Effector memory CD8-positive, alpha-beta T cell (primary cell): ENCODE measurements around the gene ZNF668.
A peak's percentile ranks its signal among the peaks of the same experiment; 100 is the strongest.

Source experiments
- ATAC-seq: fragments of 150-1000 bp; cut with Tn5 transposase; replicated peaks from 2 replicates; pipeline ENCODE4 v1.10.0; 2021; ENCODE audit warnings: mild to moderate bottlenecking, moderate library complexity
- DNase-seq, 3 experiments: peaks; one replicate each; pipeline ENCODE4 v3.0.0; 2021
- H3K27ac Mint-ChIP-seq, 2 donors: one replicate each; pipeline ENCODE4 v1.8.0; 2022; ENCODE audit warnings: mild to moderate bottlenecking in 2 of 2, mixed read lengths in 2 of 2, moderate library complexity in 2 of 2
- H3K27me3 Mint-ChIP-seq, 2 donors: one replicate each; pipeline ENCODE4 v1.8.0; 2022; ENCODE audit warnings: mixed read lengths in 2 of 2
- H3K36me3 Mint-ChIP-seq: one replicate; pipeline ENCODE4 v1.8.0; 2022; ENCODE audit warnings: mild to moderate bottlenecking, moderate library complexity, mixed read lengths; ENCODE audit not compliant: insufficient read depth
- H3K4me1 Mint-ChIP-seq, 2 donors: one replicate each; pipeline ENCODE4 v1.8.0; 2022; ENCODE audit warnings: low read depth in 2 of 2, mixed read lengths in 2 of 2
- H3K4me3 Mint-ChIP-seq, 2 donors: one replicate each; pipeline ENCODE4 v1.8.0; 2022; ENCODE audit warnings: mild to moderate bottlenecking in 2 of 2, mixed read lengths in 2 of 2, moderate library complexity in 2 of 2
- H3K9me3 Mint-ChIP-seq, 2 donors: one replicate each; pipeline ENCODE4 v1.8.0; 2022; ENCODE audit warnings: mixed read lengths in 2 of 2

ZNF668 gene

DNA sequence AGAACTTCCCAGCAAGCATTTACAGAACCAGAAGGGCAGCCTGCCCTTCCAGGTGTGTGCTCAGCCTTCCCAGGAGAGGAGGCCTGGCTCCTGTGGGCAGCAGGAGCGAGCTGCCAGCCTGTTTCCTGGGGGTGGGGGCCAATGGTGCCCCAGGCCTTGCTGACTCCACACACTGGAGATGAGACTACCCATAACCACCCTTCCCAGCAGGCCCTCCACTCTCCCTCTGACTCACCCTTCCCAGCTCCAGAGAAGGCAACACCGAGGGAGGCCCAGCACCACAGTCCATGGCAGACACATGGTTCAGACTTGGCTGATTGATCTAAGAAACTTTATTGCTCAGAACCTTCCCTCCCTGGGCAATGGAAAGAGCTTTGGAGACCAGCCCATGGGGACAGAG is 16.5 kb upstream of the ZNF668 start:
- no peak overlapping the region for H3K27ac Mint-ChIP-seq
- no peaks in the 10 kb centered on the region for H3K27me3 Mint-ChIP-seq
- H3K9me3 Mint-ChIP-seq, result no peaks in the 10 kb centered on the region
- ATAC-seq (no peak), DNase-seq (no peak)
- peaks cover 15 to 25% of the 10 kb centered on the region in 2 donors for H3K4me1 Mint-ChIP-seq
- peaks cover 39% of the 10 kb centered on the region for H3K36me3 Mint-ChIP-seq
- no peak overlapping the region for H3K4me3 Mint-ChIP-seq

DNA sequence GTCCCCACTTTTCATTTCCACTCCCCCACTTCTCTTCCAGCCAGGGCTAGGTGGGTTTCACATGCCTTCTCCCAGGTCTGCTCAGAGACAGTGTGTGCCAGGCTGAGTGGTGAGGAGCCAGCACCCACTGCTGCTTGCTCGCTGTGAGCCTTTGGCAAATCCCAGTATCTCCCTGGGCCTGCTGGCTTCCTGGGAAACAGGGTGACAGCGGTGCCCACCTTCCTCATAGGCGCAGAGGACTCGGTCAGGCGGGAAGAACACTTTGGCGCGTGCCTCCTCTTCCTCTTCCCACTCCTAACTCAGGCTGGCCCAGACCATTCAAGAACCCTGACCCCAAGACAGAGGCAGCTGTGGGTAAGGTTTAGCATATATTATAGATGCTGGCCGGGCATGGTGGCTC is 15.2 kb upstream of the ZNF668 start:
- H3K27me3 Mint-ChIP-seq, result no peaks in the 10 kb centered on the region
- H3K4me3 Mint-ChIP-seq, result no peak overlapping the region
- H3K27ac Mint-ChIP-seq, result peak overlapping the region in 1 of 2 donors; percentile 32
- DNase-seq (no peak), ATAC-seq (no peak)
- H3K36me3 Mint-ChIP-seq, result peaks cover 25% of the 10 kb centered on the region
- peaks cover 14 to 20% of the 10 kb centered on the region in 2 donors for H3K4me1 Mint-ChIP-seq
- no peaks in the 10 kb centered on the region for H3K9me3 Mint-ChIP-seq

DNA sequence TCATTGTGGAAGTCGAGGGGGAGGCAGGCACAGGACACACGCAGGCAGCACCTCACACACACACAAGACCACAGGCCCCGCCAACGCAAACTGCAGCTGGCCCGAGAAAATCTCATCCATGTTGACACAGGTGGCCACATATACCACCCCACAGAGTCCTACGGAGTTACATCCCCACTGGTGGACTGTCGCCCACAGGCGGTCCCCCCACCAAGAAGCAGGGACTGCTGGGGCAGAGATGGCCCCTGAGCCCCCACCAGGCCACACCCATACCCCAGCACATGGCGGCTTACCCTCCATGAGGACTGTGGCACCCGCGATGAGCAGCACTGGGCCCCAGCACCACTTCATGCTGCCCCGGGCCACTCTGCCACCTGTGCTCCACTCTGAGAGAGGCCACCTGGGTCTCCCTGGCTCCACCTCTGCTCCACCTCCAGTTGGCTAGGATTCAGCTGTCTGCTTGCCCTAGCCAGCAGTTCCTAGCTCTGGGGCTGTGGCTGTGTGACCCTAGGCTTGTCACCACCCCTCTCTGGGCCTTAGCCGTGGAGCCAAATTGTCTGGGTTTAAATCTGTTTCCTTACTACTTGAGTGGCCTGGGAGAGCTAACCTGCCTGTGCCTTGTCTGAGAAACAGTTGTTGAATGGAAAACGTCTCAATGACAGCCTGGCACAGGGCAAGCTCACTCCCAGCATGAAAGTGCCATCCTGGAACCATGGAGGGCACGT is 14.6 kb upstream of the ZNF668 start, which contains the start of gene PRSS53:
TSS of gene PRSS53 (minus strand) at position 485 of the 725 bp plus-strand sequence. CDS start at position 351, 134 bp downstream.
- Mint-ChIP-seq H3K9me3 (no peaks in the 10 kb centered on the region), H3K4me1 (peaks cover 9 to 17% of the 10 kb centered on the region in 2 donors), H3K27ac (peak within 1 kb of the TSS in 1 of 2 donors; percentile 32), H3K27me3 (no peaks in the 10 kb centered on the region), H3K4me3 (no peak within 1 kb of the TSS), H3K36me3 (peaks cover 21% of the 10 kb centered on the region)
- DNase-seq (no peak), ATAC-seq (no peak)

DNA sequence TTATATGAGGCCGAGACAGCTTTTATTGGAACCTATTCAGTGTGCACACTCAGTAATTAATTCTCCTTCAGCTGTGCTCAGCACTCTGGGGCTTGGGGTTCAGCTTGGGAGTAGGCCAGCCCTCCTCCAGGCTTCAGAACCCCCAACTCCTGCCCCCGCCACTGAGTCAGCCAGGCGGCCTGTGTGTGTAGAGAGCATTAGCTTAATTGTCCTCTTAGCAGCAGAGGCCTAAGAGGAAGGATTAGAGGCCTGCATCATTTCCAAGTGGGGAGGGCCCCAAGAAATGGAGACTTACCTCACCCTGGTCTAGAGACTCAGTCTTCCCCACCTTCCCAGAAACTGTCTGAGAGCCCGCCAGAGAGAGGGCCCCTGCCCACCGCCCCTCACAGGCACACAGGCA is 13.9 kb upstream of the ZNF668 start:
- Mint-ChIP-seq H3K27ac (no peak overlapping the region), H3K9me3 (no peaks in the 10 kb centered on the region), H3K4me1 (peaks cover 6 to 17% of the 10 kb centered on the region in 2 donors), H3K27me3 (no peaks in the 10 kb centered on the region), H3K4me3 (no peak overlapping the region), H3K36me3 (peaks cover 19% of the 10 kb centered on the region)
- DNase-seq, result no peak
- ATAC-seq, result no peak

DNA sequence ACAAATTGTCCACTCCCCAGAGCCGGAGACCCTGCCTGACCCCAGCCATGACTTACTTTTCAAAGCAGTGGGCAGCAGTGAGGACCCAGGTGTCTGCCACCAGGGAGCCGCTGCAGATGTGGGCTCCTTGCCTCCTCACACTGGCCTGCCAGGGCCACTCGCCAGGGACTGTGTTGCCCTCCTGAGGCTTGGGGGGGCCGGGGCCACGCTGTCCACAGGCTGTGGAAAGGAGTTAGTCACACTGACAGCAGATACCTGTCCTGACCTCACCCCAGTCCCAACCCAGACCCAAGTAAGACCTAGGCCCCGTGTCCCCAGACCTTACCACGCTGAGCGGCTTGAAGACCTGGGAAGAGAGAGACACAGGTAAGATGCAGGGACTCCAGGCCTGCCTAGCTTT is 13.4 kb upstream of the ZNF668 start:
- H3K36me3 Mint-ChIP-seq, result peaks cover 15% of the 10 kb centered on the region
- no peak overlapping the region for H3K4me3 Mint-ChIP-seq
- DNase-seq (no peak), ATAC-seq (no peak)
- peaks cover 6 to 15% of the 10 kb centered on the region in 2 donors for H3K4me1 Mint-ChIP-seq
- no peaks in the 10 kb centered on the region for H3K27me3 Mint-ChIP-seq
- H3K9me3 Mint-ChIP-seq, result no peaks in the 10 kb centered on the region
- no peak overlapping the region for H3K27ac Mint-ChIP-seq

DNA sequence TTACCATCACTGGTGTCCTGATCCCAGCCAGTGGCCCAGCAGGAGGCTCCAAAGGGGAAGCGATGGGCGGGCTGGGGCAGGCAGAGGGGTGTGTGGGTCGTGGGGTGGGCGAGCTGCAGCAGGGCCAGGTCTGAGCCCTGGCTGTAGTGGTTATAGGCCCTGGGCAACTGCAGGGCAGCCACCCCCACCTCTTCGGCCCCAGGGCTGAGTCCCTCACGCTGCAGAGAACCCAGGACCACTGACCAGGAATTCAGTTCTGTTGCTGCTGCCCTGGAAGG is 12.5 kb upstream of the ZNF668 start:
- no peaks in the 10 kb centered on the region for H3K9me3 Mint-ChIP-seq
- ATAC-seq (no peak), DNase-seq (no peak)
- H3K36me3 Mint-ChIP-seq, result peaks cover 14% of the 10 kb centered on the region
- no peaks in the 10 kb centered on the region for H3K27me3 Mint-ChIP-seq
- H3K4me1 Mint-ChIP-seq, result peaks cover 11 to 18% of the 10 kb centered on the region in 2 donors
- H3K27ac Mint-ChIP-seq, result peak overlapping the region in 1 of 2 donors; percentile 55
- no peak overlapping the region for H3K4me3 Mint-ChIP-seq

DNA sequence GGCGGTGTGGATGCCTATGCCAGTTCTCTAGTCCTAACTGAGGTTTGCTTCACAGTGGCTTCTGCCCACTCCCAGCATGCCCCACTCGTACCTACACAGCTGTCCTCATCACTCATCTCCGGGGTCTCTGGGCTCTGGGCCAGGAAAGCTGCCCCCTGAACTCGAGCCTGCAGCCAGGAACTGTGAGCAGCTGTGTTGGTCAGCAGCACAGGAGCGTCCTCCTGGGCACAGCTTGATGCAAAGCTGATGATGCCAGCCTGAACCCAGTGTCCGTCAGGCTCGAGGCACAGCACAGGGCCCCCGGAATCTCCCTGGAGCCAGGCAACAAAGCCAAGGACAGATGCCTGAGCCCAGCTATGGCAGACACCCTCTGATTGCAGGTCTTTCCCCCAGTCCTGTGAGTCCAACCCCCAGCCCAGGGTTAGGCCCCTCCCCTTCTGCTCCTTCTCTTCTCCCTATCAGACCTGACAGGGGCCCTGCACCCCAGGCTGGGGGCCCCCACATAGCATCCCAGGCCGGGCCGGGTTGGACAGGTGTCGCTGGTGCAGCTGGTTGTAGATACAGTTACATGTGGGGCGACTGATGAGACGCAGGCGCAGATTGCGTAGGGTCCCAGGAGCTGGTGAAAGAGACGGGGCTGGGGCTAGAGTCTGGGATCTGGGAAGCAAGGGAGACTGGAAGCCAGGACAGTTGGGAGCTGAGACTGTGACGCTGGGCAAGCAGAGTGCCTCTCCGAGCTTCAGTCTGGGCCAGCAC is 12.0 kb upstream of the ZNF668 start:
- peaks cover 17% of the 10 kb centered on the region for H3K36me3 Mint-ChIP-seq
- ATAC-seq, result no peak
- DNase-seq, result no peak
- peak overlapping the region in 1 of 2 donors; percentile 55 for H3K27ac Mint-ChIP-seq
- H3K27me3 Mint-ChIP-seq, result no peaks in the 10 kb centered on the region
- H3K4me1 Mint-ChIP-seq, result peaks cover 11 to 18% of the 10 kb centered on the region in 2 donors
- no peaks in the 10 kb centered on the region for H3K9me3 Mint-ChIP-seq
- H3K4me3 Mint-ChIP-seq, result no peak overlapping the region

DNA sequence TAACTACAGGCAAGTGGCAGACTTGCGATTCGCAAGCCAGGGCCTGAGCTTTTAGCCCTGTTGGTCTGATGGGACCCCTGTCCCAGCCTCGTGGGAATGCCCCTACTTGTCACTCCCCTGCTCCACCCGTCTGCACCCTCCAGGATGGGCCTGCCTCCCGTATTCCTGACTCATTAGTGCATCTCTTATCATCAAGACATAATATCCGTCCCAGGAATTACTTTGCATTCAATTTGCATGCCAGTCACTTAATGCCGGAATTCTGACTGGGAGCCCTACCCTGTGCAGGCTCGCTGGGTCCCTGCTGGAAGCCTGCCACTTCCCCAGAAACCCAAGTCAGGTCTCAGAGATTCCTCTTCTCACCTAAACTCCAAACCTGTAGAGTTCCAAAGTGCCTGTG is 11.4 kb upstream of the ZNF668 start:
- peaks cover 12 to 19% of the 10 kb centered on the region in 2 donors for H3K4me1 Mint-ChIP-seq
- H3K9me3 Mint-ChIP-seq, result no peaks in the 10 kb centered on the region
- ATAC-seq (no peak), DNase-seq (no peak)
- no peak overlapping the region for H3K4me3 Mint-ChIP-seq
- no peaks in the 10 kb centered on the region for H3K27me3 Mint-ChIP-seq
- H3K36me3 Mint-ChIP-seq, result peaks cover 20% of the 10 kb centered on the region
- peak overlapping the region; percentile 23 to 51 for H3K27ac Mint-ChIP-seq

DNA sequence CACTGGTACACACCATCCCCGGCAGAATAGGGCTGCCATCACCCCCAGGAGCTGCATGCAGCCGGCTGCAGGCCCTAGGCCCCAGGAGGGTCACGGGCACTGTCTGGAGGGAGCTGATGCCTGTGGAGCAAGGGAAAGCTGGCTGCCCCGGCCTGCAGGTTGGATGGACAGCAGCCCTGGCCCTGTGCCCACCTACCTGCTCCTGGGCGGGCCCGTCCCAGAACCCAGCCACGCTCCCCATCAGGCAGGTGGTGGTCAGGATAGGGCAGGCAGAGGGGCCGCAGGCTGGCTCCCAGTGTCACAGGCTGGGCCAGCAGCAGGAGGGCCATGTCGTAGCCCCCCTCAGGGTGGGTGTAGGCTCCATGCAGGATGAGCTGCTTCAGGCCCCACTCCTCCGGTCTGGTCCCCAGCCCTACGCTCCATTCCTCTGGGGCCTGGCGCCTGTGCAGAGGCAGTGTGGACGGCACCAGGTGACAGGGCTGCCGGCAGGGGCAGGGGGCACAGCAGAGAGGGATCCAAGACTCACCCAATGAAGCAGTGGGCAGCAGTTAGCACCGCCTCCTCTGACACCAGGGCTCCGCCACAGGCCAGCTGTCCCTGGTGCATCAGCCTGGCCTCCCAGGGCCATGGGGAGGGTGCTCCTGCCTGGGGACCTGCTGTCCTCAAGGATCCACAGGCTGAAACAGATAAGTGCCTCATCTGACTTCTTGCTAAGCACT is 10.7 kb upstream of the ZNF668 start:
- Mint-ChIP-seq H3K27ac (peak overlapping the region; percentile 23 to 51), H3K4me3 (no peak overlapping the region)

DNA sequence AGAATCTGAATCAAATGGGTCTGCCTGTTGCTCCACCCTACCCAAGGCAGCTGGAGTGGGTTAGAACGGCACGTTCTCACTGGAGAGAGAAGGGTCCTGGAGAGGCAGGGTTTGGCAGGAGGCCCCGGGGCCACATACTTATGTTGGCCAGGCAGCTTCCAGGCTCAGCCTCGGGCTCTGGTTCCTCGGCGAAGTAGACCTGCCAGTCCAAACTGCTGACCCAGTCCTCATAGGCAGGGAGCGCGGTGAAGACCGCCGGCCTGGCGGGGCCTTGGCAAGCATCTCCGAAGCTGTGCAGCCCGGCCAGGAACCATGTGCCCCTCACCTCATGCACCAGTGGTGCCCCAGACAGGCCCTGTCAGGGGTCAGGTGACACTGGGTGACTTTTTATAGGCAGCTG is 9.9 kb upstream of the ZNF668 start:
- no peaks in the 10 kb centered on the region for H3K9me3 Mint-ChIP-seq
- no peak for DNase-seq
- peaks cover 27% of the 10 kb centered on the region for H3K36me3 Mint-ChIP-seq
- peaks cover 15 to 27% of the 10 kb centered on the region in 2 donors for H3K4me1 Mint-ChIP-seq
- no peak overlapping the region for H3K4me3 Mint-ChIP-seq
- no peak for ATAC-seq
- no peak overlapping the region for H3K27ac Mint-ChIP-seq
- no peaks in the 10 kb centered on the region for H3K27me3 Mint-ChIP-seq

More for the DNA sequence above, 10.7 kb upstream of the ZNF668 start:
- Mint-ChIP-seq H3K36me3 (peaks cover 24% of the 10 kb centered on the region), H3K9me3 (no peaks in the 10 kb centered on the region), H3K27me3 (no peaks in the 10 kb centered on the region), H3K4me1 (peaks cover 14 to 22% of the 10 kb centered on the region in 2 donors)
- no peak for ATAC-seq
- DNase-seq, result no peak

DNA sequence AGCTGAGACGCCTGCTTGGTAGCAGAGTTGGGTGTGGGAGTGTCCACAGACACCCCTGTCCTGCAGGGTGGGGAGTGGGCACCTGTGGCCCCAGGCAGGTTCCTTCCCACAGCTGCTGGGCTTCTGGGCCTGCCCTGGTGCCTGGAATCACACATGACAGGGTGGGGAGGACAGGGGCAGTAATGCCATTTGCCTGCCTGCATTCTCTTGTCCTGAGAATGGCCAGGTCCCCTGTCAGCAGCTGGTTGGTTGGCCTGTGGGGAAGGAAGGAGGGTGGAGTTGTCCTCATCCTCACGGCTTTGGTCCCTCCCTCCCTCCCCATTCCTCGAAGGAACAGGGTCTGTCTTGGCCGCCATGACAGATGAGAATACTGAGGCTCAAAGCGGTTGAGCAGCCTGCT is 9.5 kb upstream of the ZNF668 start:
- H3K27me3 Mint-ChIP-seq, result no peaks in the 10 kb centered on the region
- peak overlapping the region in 1 of 2 donors; percentile 49 for H3K27ac Mint-ChIP-seq
- no peaks in the 10 kb centered on the region for H3K9me3 Mint-ChIP-seq
- DNase-seq (no peak), ATAC-seq (no peak)
- H3K4me1 Mint-ChIP-seq, result peaks cover 17 to 31% of the 10 kb centered on the region in 2 donors
- H3K36me3 Mint-ChIP-seq, result peaks cover 27% of the 10 kb centered on the region
- no peak overlapping the region for H3K4me3 Mint-ChIP-seq

DNA sequence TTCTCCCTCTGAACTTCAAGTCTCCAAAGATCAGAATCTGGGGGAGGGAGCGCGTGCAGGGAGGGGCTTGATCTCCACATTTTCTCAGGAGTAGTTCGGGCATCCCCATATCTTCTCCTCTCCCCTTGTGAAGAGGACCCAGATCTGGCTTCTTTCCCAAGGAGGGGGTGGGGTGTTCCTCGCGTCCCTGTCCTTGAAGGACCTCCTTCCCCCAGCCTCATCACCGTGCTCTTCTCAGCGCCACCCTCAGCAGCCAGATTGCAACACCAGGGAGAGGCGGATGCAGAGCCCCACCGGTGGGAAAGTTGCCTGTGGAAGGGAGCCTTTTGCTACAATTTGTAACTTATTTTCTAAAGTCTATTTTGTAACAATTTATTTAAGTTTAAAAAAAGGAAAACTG is 9.0 kb upstream of the ZNF668 start:
- H3K4me1 Mint-ChIP-seq, result peaks cover 21 to 32% of the 10 kb centered on the region in 2 donors
- peaks cover 31% of the 10 kb centered on the region for H3K36me3 Mint-ChIP-seq
- no peaks in the 10 kb centered on the region for H3K9me3 Mint-ChIP-seq
- peak overlapping the region in 1 of 2 donors; percentile 49 for H3K27ac Mint-ChIP-seq
- no peaks in the 10 kb centered on the region for H3K27me3 Mint-ChIP-seq
- ATAC-seq, result no peak
- no peak for DNase-seq
- H3K4me3 Mint-ChIP-seq, result no peak overlapping the region

DNA sequence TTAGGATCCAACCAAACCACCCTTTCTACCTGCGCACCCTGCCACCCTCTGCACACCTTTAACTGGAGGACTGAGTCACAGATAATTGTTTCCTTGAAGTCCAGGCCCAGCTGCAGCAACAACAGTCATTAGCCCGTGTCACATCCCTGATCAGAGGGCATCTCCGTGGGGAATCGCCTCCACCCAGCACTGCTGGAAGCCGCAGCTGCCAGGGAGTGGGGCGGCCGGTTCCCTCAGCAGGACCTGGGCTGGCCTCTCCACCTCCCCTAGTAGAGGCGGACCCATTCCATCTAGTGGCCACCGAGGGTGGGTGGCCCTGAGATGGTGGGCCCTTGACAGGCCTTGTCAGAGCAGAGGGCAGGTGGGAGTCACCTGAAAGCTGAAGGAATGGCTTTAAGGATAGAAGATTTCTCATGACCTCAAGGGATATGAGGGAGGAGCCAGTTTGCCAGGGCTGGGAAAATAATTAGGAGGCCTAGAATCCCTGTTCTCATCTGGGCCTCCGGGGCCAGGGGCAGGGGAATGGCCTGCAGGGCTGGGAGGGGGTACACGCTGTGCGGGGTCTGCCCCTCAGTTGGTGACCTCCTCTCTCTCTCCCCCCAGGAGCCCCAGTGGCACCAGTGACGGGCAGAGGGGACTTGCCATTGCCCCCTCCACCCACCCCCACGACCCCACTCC is 8.5 kb upstream of the ZNF668 start:
- DNase-seq (no peak), ATAC-seq (no peak)
- Mint-ChIP-seq H3K4me3 (no peak overlapping the region), H3K4me1 (peaks cover 25 to 37% of the 10 kb centered on the region in 2 donors), H3K27ac (peak overlapping the region; percentile 27 to 52), H3K36me3 (peaks cover 36% of the 10 kb centered on the region), H3K9me3 (no peaks in the 10 kb centered on the region), H3K27me3 (no peaks in the 10 kb centered on the region)
